HL-60 (cell line): ENCODE data around the gene ATXN7.

Source experiments
- CTCF ChIP-seq: IDR thresholded peaks from one replicate; pipeline ENCODE4 v1.5.1; 2011; ENCODE audit warnings: low read length, control low read depth, inconsistent platforms; ENCODE audit not compliant: insufficient read depth
- GABPA ChIP-seq: IDR thresholded peaks from 2 replicates; pipeline ENCODE4 v1.6.1; 2012; ENCODE audit warnings: low read depth
- REST ChIP-seq: IDR thresholded peaks from 2 replicates; pipeline ENCODE4 v1.6.1; 2012; ENCODE audit warnings: low read depth; ENCODE audit not compliant: insufficient replicate concordance

DNA sequence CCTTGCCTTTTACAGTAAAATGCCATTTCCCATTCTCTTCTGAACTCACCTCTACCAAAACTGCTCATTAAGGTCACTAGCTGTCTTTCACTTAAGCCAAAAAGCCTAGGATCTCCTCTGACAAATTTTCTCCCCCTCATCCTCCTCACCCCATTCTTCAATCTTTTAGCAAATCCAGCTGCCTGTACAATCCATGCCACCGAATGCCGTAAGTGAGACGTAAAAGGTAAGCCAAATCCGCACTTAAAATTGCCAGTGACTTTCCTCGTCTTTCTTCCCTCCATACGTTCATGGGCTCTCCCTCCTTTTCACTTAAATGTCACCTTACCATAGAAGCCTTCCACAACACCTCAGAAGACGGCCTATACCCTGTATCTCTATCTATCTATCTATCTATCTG lies 145.9 kb downstream of the ATXN7 start:
- no peak for TF ChIP-seq CTCF
- no peak for TF ChIP-seq GABPA
- TF ChIP-seq REST, result no peak
